ENCODE data around the gene B3GNT4.

The B3GNT4 gene

GRCh38 chr12:122215771-122216170 is 12.3 kb downstream of the B3GNT4 start:
- peaks cover 60% of the 10 kb centered on the region for H3K36me3 Mint-ChIP-seq (ENCODE audit: low read depth)
- no peaks in the 10 kb centered on the region for H3K9me3 Mint-ChIP-seq
- TF ChIP-seq, protein P1, sequence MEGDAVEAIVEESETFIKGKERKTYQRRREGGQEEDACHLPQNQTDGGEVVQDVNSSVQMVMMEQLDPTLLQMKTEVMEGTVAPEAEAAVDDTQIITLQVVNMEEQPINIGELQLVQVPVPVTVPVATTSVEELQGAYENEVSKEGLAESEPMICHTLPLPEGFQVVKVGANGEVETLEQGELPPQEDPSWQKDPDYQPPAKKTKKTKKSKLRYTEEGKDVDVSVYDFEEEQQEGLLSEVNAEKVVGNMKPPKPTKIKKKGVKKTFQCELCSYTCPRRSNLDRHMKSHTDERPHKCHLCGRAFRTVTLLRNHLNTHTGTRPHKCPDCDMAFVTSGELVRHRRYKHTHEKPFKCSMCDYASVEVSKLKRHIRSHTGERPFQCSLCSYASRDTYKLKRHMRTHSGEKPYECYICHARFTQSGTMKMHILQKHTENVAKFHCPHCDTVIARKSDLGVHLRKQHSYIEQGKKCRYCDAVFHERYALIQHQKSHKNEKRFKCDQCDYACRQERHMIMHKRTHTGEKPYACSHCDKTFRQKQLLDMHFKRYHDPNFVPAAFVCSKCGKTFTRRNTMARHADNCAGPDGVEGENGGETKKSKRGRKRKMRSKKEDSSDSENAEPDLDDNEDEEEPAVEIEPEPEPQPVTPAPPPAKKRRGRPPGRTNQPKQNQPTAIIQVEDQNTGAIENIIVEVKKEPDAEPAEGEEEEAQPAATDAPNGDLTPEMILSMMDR (IDR thresholded peaks at IDR 0.05; ENCODE audit: unreplicated experiment in 3 of 3) = no peak
- no peak overlapping the region for H3K27ac Mint-ChIP-seq
- H3K4me1 Mint-ChIP-seq = no peaks in the 10 kb centered on the region
- H3K4me3 Mint-ChIP-seq = no peak overlapping the region
- H3K27me3 Mint-ChIP-seq (ENCODE audit: low read depth) = no peaks in the 10 kb centered on the region

GRCh38 chr12:122216445-122216844 is 12.9 kb downstream of the B3GNT4 start:
- Mint-ChIP-seq H3K27ac (no peak overlapping the region), H3K4me1 (no peaks in the 10 kb centered on the region), H3K27me3 (ENCODE audit: low read depth) (no peaks in the 10 kb centered on the region), H3K9me3 (no peaks in the 10 kb centered on the region), H3K36me3 (ENCODE audit: low read depth) (peaks cover 62% of the 10 kb centered on the region), H3K4me3 (no peak overlapping the region)
- TF ChIP-seq, protein P1 (IDR thresholded peaks at IDR 0.05; ENCODE audit: unreplicated experiment in 3 of 3) = no peak

GRCh38 chr12:122225683-122226365 is 22.3 kb downstream of the B3GNT4 start, which contains the start of gene DIABLO:
Gene DIABLO, minus strand, starts transcription at chr12:122226052. Its CDS starts 38 bp downstream, at chr12:122226014.
- peak within 1 kb of the TSS; percentile 96 to 99 (median 99) for H3K4me3 Mint-ChIP-seq
- H3K36me3 Mint-ChIP-seq (ENCODE audit: low read depth) = peaks cover 36% of the 10 kb centered on the region
- H3K9me3 Mint-ChIP-seq = no peaks in the 10 kb centered on the region
- TF ChIP-seq, protein P1 (IDR thresholded peaks at IDR 0.05; ENCODE audit: unreplicated experiment in 3 of 3) = no peak
- H3K4me1 Mint-ChIP-seq = peaks cover 19% of the 10 kb centered on the region
- H3K27ac Mint-ChIP-seq = peak within 1 kb of the TSS; percentile 81 to 93 (median 82)
- H3K27me3 Mint-ChIP-seq (ENCODE audit: low read depth) = no peaks in the 10 kb centered on the region

DNA sequence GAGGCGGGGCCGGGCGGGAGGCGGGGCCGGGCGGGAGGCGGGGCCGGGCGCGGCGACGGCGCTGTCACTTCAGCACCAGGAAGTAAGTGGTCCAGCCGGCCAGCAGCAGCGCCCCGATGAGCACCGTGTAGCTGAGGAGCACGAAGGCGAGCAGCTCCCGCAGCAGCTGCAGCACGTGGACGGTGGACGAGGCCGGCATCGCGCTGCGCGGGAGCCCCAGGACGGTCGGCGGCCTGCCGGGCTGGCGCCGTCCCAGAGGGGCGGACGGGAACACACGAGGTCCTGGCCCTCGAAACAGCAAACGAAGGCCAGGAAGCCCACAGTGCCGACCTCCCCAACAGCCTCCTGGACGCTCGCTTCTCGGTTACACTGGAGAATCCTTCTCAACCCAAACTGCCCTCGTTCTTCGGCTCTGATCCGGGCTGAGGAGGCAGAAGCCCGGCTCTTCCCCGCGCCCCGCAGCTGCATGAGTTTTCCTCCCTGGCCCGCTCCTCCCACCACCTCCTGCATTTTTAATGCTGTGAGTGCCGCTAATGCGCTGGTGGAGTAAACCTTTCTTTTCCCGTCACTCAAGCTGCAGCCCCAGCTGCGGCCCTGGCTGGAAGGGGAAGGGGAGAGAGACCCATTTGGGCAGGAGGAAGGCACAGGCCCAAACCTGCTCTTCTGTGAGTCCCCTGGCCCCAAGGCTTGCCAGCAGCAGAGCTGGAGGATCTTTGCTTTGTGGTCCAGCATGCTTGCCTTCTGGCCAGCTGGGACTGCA is 23.0 kb downstream of the B3GNT4 start:
- TF ChIP-seq, protein P1 (IDR thresholded peaks at IDR 0.05; ENCODE audit: unreplicated experiment in 3 of 3) = no peak
- peaks cover 36% of the 10 kb centered on the region for H3K36me3 Mint-ChIP-seq (ENCODE audit: low read depth)
- peak overlapping the region; percentile 53 to 99 (median 96) for H3K4me3 Mint-ChIP-seq

DNA sequence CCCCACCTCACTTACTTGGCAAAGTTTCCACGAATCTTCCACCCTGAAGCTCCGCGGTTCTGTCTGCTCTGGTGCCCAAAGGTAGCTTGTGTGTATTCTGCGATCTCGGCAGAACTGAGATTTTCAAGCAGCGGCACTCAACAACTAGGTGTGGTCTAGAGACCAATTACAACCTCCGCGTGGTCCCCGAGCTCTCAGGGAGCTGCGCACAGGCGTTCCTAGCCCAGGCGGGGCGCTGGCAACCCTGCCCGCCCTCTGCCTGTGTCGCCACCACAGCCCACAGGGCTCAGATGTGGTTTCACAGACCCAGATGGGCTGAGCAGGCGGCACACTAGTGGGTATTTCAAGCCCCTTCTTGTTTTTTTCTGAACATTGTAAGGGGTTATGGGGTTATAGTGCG is 23.8 kb downstream of the B3GNT4 start:
- no peaks in the 10 kb centered on the region for H3K9me3 Mint-ChIP-seq
- TF ChIP-seq, protein P1 (IDR thresholded peaks at IDR 0.05; ENCODE audit: unreplicated experiment in 3 of 3) = no peak
- H3K4me3 Mint-ChIP-seq = peak overlapping the region; percentile 53 to 72 (median 64)
- no peaks in the 10 kb centered on the region for H3K27me3 Mint-ChIP-seq (ENCODE audit: low read depth)
- peaks cover 19% of the 10 kb centered on the region for H3K4me1 Mint-ChIP-seq
- peaks cover 35% of the 10 kb centered on the region for H3K36me3 Mint-ChIP-seq (ENCODE audit: low read depth)
- H3K27ac Mint-ChIP-seq = peak overlapping the region in 1 of 3 experiments; percentile 48

More for the DNA sequence above, 23.0 kb downstream of the B3GNT4 start:
- H3K9me3 Mint-ChIP-seq = no peaks in the 10 kb centered on the region
- H3K4me1 Mint-ChIP-seq = peaks cover 19% of the 10 kb centered on the region
- H3K27ac Mint-ChIP-seq = no peak overlapping the region
- H3K27me3 Mint-ChIP-seq (ENCODE audit: low read depth) = no peaks in the 10 kb centered on the region

Measured in nephron (organoid).